Psoas muscle (tissue), 8 donors: ENCODE data around the gene PPP1CB. TPM values are rescaled to one million over a fixed set of nuclear protein-coding genes. Genes with fewer than 3 reads are reported as not detected.

Experiments
- ATAC-seq, 4 donors: fragments of 200-7000 bp; cut with Tn5 transposase; one replicate each; pipeline ENCODE4 v1.9.1; 2020; ENCODE audit warnings: moderate library complexity in 3 of 4, mild to moderate bottlenecking in 2 of 4
- DNase-seq, 2 donors: peaks; one replicate each; pipeline ENCODE4 v3.0.0-alpha.2; 2020
- H3K27ac ChIP-seq: fragments of 200-600 bp; one replicate; pipeline ENCODE4 v1.8.0; 2022
- H3K27me3 ChIP-seq, 3 donors: fragments of 200-600 bp in 1 of 3; one replicate each; pipeline versions ENCODE4 v1.6.1 to v1.8.0; 2013 to 2022; ENCODE audit warnings: low read length in 2 of 3, mild to moderate bottlenecking in 2 of 3, moderate library complexity in 1 of 3; ENCODE audit not compliant: insufficient read depth in 3 of 3
- H3K36me3 ChIP-seq, 2 donors: fragments of 200-600 bp in 1 of 2; one replicate each; pipeline versions ENCODE4 v1.6.1 to v1.8.0; 2013 to 2022; ENCODE audit warnings: low read depth in 1 of 2, mild to moderate bottlenecking in 1 of 2, moderate library complexity in 1 of 2; ENCODE audit not compliant: insufficient read depth in 1 of 2
- H3K4me1 ChIP-seq: fragments of 200-600 bp; one replicate; pipeline ENCODE4 v1.8.0; 2022
- H3K4me3 ChIP-seq: fragments of 200-600 bp; one replicate; pipeline ENCODE4 v1.8.0; 2022; ENCODE audit warnings: mild to moderate bottlenecking
- H3K9me3 ChIP-seq: fragments of 200-600 bp; one replicate; pipeline ENCODE4 v1.8.0; 2022
- WGBS, 3 donors: extraction: QIAGEN DNeasy Blood & Tissue Kit; methylation state at CpG; one replicate each; pipeline versions ENCODE4 v1.1.6 to v1.1.7; 2013; 5-methylcytosine and 5-hydroxymethylcytosine counted together
- intact Hi-C, 2 donors: fragments of 100-400 bp; cut with DNase I; formaldehyde crosslinking; loops; one replicate each; pipeline versions ENCODE4 v1.11.0 to v1.14.2; 2022
- polyA plus RNA-seq, 3 donors: library from polyadenylated mRNA; stranded (reverse); fragments of 200-250 nt; gene quantifications; one replicate each; pipeline ENCODE4 v1.2.3, GENCODE V29; 2013
- total RNA-seq, 4 donors: library from RNA; stranded (reverse); fragmentation: NEBNext Ultra II Directional in 2 of 4; extraction: Animal tissue kit (Norgen Biotek cat#: 25700) in 2 of 4; gene quantifications; one replicate each; pipeline versions ENCODE4 v1.2.1 to v1.2.4, GENCODE V29; 2021 to 2023
- TF ChIP-seq, protein P1 (sequence below): fragments of 200-600 bp; IDR thresholded peaks from one replicate; pipeline ENCODE4 v1.8.0; 2022; ENCODE audit warnings: antibody characterized with exemption
- donor health status: healthy with polysubstance abuse.
- donor health status: DM: no; HTN: no; CAD: no; lungs with moderate emphysema.
- donor health status: Bipolar disorder and iron deficiency.
- donor health status: healthy.
- donor health status: DM: yes; HTN: yes; CAD: no.
- donor health status: DM: no; HTN: no; CAD: no.
- donor health status: DM: no; HTN: no; CAD: no.
- donor health status: DM: yes; HTN: yes; CAD: no.

PPP1CB gene
- total and polyA plus RNA-seq, 7 donors: 191 to 628 (median 448) TPM

DNA sequence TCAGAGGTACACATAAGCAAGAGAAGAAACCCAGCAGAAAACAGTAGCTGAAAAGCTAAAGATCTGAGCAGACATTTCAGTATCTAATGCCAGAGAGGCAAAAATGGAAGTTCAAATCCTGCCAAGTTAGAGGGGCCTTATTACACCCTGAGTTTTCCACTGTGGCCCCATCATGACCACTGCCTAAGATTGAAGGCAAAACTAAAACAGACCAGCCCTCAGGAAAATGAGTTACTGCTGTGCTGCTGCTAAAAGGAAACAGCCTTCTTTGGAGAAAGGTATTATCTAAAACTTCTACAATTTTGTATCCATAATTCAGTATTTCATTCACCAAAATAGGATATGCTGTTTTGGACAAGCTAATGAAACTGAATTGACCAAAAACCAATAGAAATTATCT, 16.8 kb downstream of the PPP1CB start:
- DNase-seq (no peak), ATAC-seq (no peak)
- peak overlapping the region; percentile 39 for H3K27ac ChIP-seq
- H3K27me3 ChIP-seq: no peaks in the 10 kb centered on the region
- intact Hi-C loops: no loop called here
- no peaks in the 10 kb centered on the region for H3K36me3 ChIP-seq
- TF ChIP-seq, protein P1, sequence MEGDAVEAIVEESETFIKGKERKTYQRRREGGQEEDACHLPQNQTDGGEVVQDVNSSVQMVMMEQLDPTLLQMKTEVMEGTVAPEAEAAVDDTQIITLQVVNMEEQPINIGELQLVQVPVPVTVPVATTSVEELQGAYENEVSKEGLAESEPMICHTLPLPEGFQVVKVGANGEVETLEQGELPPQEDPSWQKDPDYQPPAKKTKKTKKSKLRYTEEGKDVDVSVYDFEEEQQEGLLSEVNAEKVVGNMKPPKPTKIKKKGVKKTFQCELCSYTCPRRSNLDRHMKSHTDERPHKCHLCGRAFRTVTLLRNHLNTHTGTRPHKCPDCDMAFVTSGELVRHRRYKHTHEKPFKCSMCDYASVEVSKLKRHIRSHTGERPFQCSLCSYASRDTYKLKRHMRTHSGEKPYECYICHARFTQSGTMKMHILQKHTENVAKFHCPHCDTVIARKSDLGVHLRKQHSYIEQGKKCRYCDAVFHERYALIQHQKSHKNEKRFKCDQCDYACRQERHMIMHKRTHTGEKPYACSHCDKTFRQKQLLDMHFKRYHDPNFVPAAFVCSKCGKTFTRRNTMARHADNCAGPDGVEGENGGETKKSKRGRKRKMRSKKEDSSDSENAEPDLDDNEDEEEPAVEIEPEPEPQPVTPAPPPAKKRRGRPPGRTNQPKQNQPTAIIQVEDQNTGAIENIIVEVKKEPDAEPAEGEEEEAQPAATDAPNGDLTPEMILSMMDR: no peak
- H3K9me3 ChIP-seq: no peaks in the 10 kb centered on the region
- peaks cover 76% of the 10 kb centered on the region for H3K4me1 ChIP-seq
- H3K4me3 ChIP-seq: no peak overlapping the region

DNA sequence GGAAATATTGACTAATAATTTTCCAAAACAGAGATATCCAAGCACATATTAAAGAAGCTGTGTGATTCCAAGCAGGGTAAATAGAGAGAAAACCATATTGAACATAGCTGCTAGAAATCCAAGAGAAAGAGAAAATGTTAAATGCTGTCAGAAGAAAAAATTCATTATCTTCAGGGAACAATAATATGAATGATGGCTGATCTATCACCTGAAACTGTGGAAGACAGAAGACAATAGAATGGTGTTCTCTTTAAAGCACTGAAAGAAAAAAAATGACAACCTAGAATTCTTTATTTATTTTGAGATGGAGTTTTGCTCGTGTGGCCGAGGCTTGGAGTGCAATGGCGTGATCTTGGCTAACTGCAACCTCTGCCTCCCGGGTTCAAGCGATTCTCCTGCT, 17.3 kb downstream of the PPP1CB start:
- H3K27ac ChIP-seq: no peak overlapping the region
- H3K4me3 ChIP-seq: no peak overlapping the region
- no peaks in the 10 kb centered on the region for H3K9me3 ChIP-seq
- peaks cover 80% of the 10 kb centered on the region for H3K4me1 ChIP-seq
- H3K27me3 ChIP-seq: no peaks in the 10 kb centered on the region
- TF ChIP-seq, protein P1: no peak
- ATAC-seq (no peak), DNase-seq (no peak)
- whole genome bisulfite sequencing, 3 donors: 91 to 95% (median 95%) methylated on average over 5 of the region's 5 CpGs
- H3K36me3 ChIP-seq: no peaks in the 10 kb centered on the region
- intact Hi-C loops: no loop called here

DNA sequence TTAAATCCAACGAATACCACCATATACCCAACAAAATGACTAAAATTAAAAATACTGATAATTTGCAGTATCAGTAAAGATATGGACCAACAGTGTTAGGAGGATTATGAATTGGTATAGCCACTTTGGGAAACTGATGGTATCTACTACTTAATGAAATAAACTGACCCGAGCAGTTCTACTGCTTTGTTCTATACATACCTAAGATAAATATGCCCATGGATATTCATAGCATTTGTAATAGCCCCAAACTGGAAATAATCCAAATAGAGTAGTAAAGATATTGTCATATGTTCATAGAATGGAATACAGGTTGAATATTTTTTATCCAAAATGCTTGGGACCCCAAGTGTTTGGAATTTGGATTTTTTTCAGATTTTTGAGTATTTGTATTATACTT, 20.7 kb downstream of the PPP1CB start:
- Histone ChIP-seq H3K4me1 (peaks cover 89% of the 10 kb centered on the region), H3K4me3 (no peak overlapping the region), H3K27me3 (no peaks in the 10 kb centered on the region), H3K27ac (peak overlapping the region; percentile 68), H3K9me3 (no peaks in the 10 kb centered on the region), H3K36me3 (peaks cover 0 to 9% of the 10 kb centered on the region in 2 donors)
- no peak for DNase-seq
- intact Hi-C loops: no loop called here
- no peak for ATAC-seq
- WGBS, 3 donors: 66 to 77% (median 67%) methylated on average over 2 of the region's 2 CpGs
- TF ChIP-seq, protein P1: no peak

DNA sequence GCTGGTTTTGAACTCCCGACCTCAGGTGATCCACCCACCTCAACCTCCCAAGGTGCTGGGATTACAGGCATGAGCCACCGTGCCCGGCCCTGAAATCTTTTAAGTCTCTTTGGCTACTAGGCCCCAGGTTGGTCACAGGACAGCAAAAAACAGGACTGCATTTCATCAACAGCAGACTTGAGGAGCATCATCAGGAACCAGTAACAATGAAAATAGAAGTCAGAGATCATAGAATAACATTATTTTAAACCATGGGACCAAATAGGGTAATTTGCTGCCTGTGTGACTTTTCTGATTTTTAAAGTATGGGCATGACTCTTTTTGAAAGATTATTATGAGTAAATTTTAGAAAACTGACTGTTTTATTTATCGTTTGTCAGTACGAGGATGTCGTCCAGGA, 24.8 kb downstream of the PPP1CB start:
- WGBS, 3 donors: 42 to 63% (median 46%) methylated on average over 6 of the region's 6 CpGs

GRCh38 chr2:28778392-28778791, 26.8 kb downstream of the PPP1CB start:
- Histone ChIP-seq H3K9me3 (no peaks in the 10 kb centered on the region), H3K27me3 (no peaks in the 10 kb centered on the region), H3K4me3 (no peak overlapping the region), H3K36me3 (peaks cover 0 to 69% of the 10 kb centered on the region in 2 donors), H3K4me1 (peaks cover 63% of the 10 kb centered on the region), H3K27ac (peak overlapping the region; percentile 85)
- DNase-seq (no peak), ATAC-seq (peak; percentile 87 to 92 (median 90))
- 25 to 46% (median 31%) methylated on average over 5 of the region's 5 CpGs for WGBS, 3 donors
- intact Hi-C loops: no loop called here
- TF ChIP-seq, protein P1: no peak

More for the DNA sequence above, 24.8 kb downstream of the PPP1CB start:
- intact Hi-C loops: no loop called here
- ATAC-seq (no peak), DNase-seq (no peak)
- Histone ChIP-seq H3K9me3 (no peaks in the 10 kb centered on the region), H3K27ac (peak overlapping the region; percentile 85), H3K4me3 (no peak overlapping the region), H3K4me1 (peaks cover 82% of the 10 kb centered on the region), H3K27me3 (no peaks in the 10 kb centered on the region), H3K36me3 (peaks cover 0 to 50% of the 10 kb centered on the region in 2 donors)
- TF ChIP-seq, protein P1: no peak
